ENCODE results near the gene NEFH. TPM values are rescaled to one million over a fixed set of nuclear protein-coding genes. Genes with fewer than 3 reads are reported as not detected.
"Not testable (repeated sequence)": the region's sequence is repeated elsewhere in the genome, so short reads cannot be mapped to it uniquely, and the experiment has no call there.

Gene NEFH
- total and polyA plus RNA-seq, 2 donors from 2014 or later = 0.60 to 1.7 TPM

- H3K9ac ChIP-seq (ENCODE audit: low read length in 3 of 3) = no peak overlapping the region
- H3K36me3 ChIP-seq (ENCODE audit: control insufficient read depth in 2 of 3, insufficient read depth in 3 of 3, low read length in 3 of 3) = no peaks in the 10 kb centered on the region
- no peaks in the 10 kb centered on the region for H3K4me1 ChIP-seq (ENCODE audit: control insufficient read depth in 2 of 3, insufficient read depth in 2 of 3, low read depth in 1 of 3, low read length in 3 of 3)
- H3K9me3 ChIP-seq (ENCODE audit: control insufficient read depth in 2 of 3, insufficient read depth in 1 of 3, low read length in 3 of 3) = no peaks in the 10 kb centered on the region
- H3K27ac ChIP-seq (ENCODE audit: low read depth in 2 of 2, low read length in 2 of 2) = no peak overlapping the region
- no peak overlapping the region for H3K4me3 ChIP-seq (ENCODE audit: low read length in 3 of 3)
- no peaks in the 10 kb centered on the region for H3K27me3 ChIP-seq (ENCODE audit: control insufficient read depth, insufficient read depth, low read length)
- DNase-seq = no peak
- TF ChIP-seq, protein P1, sequence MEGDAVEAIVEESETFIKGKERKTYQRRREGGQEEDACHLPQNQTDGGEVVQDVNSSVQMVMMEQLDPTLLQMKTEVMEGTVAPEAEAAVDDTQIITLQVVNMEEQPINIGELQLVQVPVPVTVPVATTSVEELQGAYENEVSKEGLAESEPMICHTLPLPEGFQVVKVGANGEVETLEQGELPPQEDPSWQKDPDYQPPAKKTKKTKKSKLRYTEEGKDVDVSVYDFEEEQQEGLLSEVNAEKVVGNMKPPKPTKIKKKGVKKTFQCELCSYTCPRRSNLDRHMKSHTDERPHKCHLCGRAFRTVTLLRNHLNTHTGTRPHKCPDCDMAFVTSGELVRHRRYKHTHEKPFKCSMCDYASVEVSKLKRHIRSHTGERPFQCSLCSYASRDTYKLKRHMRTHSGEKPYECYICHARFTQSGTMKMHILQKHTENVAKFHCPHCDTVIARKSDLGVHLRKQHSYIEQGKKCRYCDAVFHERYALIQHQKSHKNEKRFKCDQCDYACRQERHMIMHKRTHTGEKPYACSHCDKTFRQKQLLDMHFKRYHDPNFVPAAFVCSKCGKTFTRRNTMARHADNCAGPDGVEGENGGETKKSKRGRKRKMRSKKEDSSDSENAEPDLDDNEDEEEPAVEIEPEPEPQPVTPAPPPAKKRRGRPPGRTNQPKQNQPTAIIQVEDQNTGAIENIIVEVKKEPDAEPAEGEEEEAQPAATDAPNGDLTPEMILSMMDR (IDR thresholded peaks at IDR 0.05; ENCODE audit: borderline replicate concordance, extremely low read depth, insufficient read depth) = no peak
- no peak for FAIRE-seq
- intact Hi-C loops (cut with DNase I) = no loop called here
Measured at GRCh38 chr22:29487426-29487986, 7.5 kb downstream of the NEFH start.

DNA sequence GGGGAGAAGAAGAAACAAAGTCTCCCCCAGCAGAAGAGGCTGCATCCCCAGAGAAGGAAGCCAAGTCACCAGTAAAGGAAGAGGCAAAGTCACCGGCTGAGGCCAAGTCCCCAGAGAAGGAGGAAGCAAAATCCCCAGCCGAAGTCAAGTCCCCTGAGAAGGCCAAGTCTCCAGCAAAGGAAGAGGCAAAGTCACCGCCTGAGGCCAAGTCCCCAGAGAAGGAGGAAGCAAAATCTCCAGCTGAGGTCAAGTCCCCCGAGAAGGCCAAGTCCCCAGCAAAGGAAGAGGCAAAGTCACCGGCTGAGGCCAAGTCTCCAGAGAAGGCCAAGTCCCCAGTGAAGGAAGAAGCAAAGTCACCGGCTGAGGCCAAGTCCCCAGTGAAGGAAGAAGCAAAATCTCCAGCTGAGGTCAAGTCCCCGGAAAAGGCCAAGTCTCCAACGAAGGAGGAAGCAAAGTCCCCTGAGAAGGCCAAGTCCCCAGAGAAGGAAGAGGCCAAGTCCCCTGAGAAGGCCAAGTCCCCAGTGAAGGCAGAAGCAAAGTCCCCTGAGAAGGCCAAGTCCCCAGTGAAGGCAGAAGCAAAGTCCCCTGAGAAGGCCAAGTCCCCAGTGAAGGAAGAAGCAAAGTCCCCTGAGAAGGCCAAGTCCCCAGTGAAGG is 9.2 kb downstream of the NEFH start:
- H3K36me3 ChIP-seq (ENCODE audit: control insufficient read depth in 2 of 3, insufficient read depth in 3 of 3, low read length in 3 of 3); H3K27me3 ChIP-seq (ENCODE audit: control insufficient read depth, insufficient read depth, low read length); H3K27ac ChIP-seq (ENCODE audit: low read depth in 2 of 2, low read length in 2 of 2); H3K9me3 ChIP-seq (ENCODE audit: control insufficient read depth in 2 of 3, insufficient read depth in 1 of 3, low read length in 3 of 3); intact Hi-C loops (cut with DNase I); H3K9ac ChIP-seq (ENCODE audit: low read length in 3 of 3); H3K4me3 ChIP-seq (ENCODE audit: low read length in 3 of 3); FAIRE-seq; DNase-seq; H3K4me1 ChIP-seq (ENCODE audit: control insufficient read depth in 2 of 3, insufficient read depth in 2 of 3, low read depth in 1 of 3, low read length in 3 of 3): not testable (repeated sequence)

DNA sequence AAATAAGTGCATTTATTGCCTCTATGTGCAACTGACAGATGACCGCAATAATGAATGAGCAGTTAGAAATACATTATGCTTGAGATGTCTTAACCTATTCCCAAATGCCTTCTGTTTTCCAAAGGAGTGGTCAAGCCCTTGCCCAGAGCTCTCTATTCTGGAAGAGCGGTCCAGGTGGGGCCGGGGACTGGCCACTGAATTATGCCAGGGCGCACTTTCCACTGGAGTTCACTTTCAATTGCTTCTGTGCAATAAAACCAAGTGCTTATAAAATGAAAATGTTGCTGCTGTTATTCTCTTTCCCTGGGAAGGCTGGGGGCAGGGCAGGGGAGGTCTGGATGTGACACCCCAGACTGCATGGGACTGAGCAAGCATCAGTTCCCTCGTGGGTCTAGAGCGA is 11.0 kb downstream of the NEFH start:
- Histone ChIP-seq H3K27ac (ENCODE audit: low read depth in 2 of 2, low read length in 2 of 2) (no peak overlapping the region), H3K9ac (ENCODE audit: low read length in 3 of 3) (no peak overlapping the region), H3K27me3 (ENCODE audit: control insufficient read depth, insufficient read depth, low read length) (no peaks in the 10 kb centered on the region), H3K9me3 (ENCODE audit: control insufficient read depth in 2 of 3, insufficient read depth in 1 of 3, low read length in 3 of 3) (peaks cover 0 to 7% (median 3%) of the 10 kb centered on the region in 3 donors), H3K36me3 (ENCODE audit: control insufficient read depth in 2 of 3, insufficient read depth in 3 of 3, low read length in 3 of 3) (no peaks in the 10 kb centered on the region), H3K4me3 (ENCODE audit: low read length in 3 of 3) (no peak overlapping the region), H3K4me1 (ENCODE audit: control insufficient read depth in 2 of 3, insufficient read depth in 2 of 3, low read depth in 1 of 3, low read length in 3 of 3) (no peaks in the 10 kb centered on the region)
- DNase-seq (no peak), FAIRE-seq (no peak)
- intact Hi-C loops (cut with DNase I) = no loop called here
- TF ChIP-seq, protein P1 (IDR thresholded peaks at IDR 0.05; ENCODE audit: borderline replicate concordance, extremely low read depth, insufficient read depth) = no peak

- intact Hi-C loops (cut with DNase I) = no loop called here
- DNase-seq (no peak), FAIRE-seq (no peak)
- no peak overlapping the region for H3K27ac ChIP-seq (ENCODE audit: low read depth in 2 of 2, low read length in 2 of 2)
- TF ChIP-seq, protein P1 (IDR thresholded peaks at IDR 0.05; ENCODE audit: borderline replicate concordance, extremely low read depth, insufficient read depth) = no peak
- H3K9ac ChIP-seq (ENCODE audit: low read length in 3 of 3) = no peak overlapping the region
- H3K4me1 ChIP-seq (ENCODE audit: control insufficient read depth in 2 of 3, insufficient read depth in 2 of 3, low read depth in 1 of 3, low read length in 3 of 3) = no peaks in the 10 kb centered on the region
- H3K4me3 ChIP-seq (ENCODE audit: low read length in 3 of 3) = no peak overlapping the region
- H3K9me3 ChIP-seq (ENCODE audit: control insufficient read depth in 2 of 3, insufficient read depth in 1 of 3, low read length in 3 of 3) = peaks cover 0 to 7% (median 3%) of the 10 kb centered on the region in 3 donors
- no peaks in the 10 kb centered on the region for H3K36me3 ChIP-seq (ENCODE audit: control insufficient read depth in 2 of 3, insufficient read depth in 3 of 3, low read length in 3 of 3)
- H3K27me3 ChIP-seq (ENCODE audit: control insufficient read depth, insufficient read depth, low read length) = no peaks in the 10 kb centered on the region
Measured at GRCh38 chr22:29493636-29494035, 13.6 kb downstream of the NEFH start.
